Choroid plexus epithelial cell (primary cell): Measurements from ENCODE around the gene TFE3.

Source experiments
- DNase-seq: peaks from one replicate; pipeline ENCODE4 v3.0.0-alpha.2; 2010; ENCODE audit warnings: low read depth
- H3K4me3 ChIP-seq: 2 replicates; pipeline ENCODE4 v1.5.1; 2011; ENCODE audit warnings: low read depth, mild to moderate bottlenecking, control low read depth, low read length, moderate library complexity
- CTCF ChIP-seq: conservative IDR thresholded peaks from 2 replicates; pipeline ENCODE4 v1.5.1; 2011; ENCODE audit warnings: low read depth, mild to moderate bottlenecking, control low read depth, inconsistent platforms, low read length, moderate library complexity

TFE3 gene

GRCh38 chrX:49029876-49030275 is 13.3 kb downstream of the TFE3 start:
- no peak for TF ChIP-seq CTCF
- DNase-seq: no peak
- H3K4me3 ChIP-seq: no peak overlapping the region

GRCh38 chrX:49019599-49020249 is 23.4 kb downstream of the TFE3 start:
- TF ChIP-seq CTCF: no peak
- no peak for DNase-seq
- no peak overlapping the region for H3K4me3 ChIP-seq

GRCh38 chrX:49019050-49019449 is 24.1 kb downstream of the TFE3 start:
- DNase-seq: no peak
- H3K4me3 ChIP-seq: no peak overlapping the region
- TF ChIP-seq CTCF: no peak

- no peak for TF ChIP-seq CTCF
- DNase-seq: no peak
- H3K4me3 ChIP-seq: no peak overlapping the region
These were observed 39.5 kb downstream of the TFE3 start for GRCh38 chrX:49003696-49004095.

- no peak for TF ChIP-seq CTCF
- DNase-seq: peak; percentile 91
- H3K4me3 ChIP-seq: peak within 1 kb of the TSS; percentile 74
These were observed 40.8 kb downstream of the TFE3 start, which contains the start of gene GRIPAP1 for GRCh38 chrX:49002091-49002935. Gene GRIPAP1 (minus strand): TSS chrX:49002264. CDS start chrX:49002229, 35 bp downstream.

GRCh38 chrX:49001521-49002090 is 41.6 kb downstream of the TFE3 start:
- peak; percentile 41 for DNase-seq
- no peak for TF ChIP-seq CTCF

More at GRCh38 chrX:49001521-49002090, 41.6 kb downstream of the TFE3 start:
- peak overlapping the region; percentile 74 for H3K4me3 ChIP-seq
